Right lobe of liver (tissue), 6 donors: Measurements from ENCODE around the gene EME2. TPM values are rescaled to one million over a fixed set of nuclear protein-coding genes. Genes with fewer than 3 reads are reported as not detected.

Experiments used
- ATAC-seq, 4 donors: fragments of 200-7000 bp; cut with Tn5 transposase; one replicate each; pipeline ENCODE4 v1.9.1; 2020; ENCODE audit warnings: mild to moderate bottlenecking in 4 of 4, moderate library complexity in 4 of 4
- DNase-seq, 3 donors: peaks; one replicate each; pipeline ENCODE4 v3.0.0-alpha.2; 2020
- H3K27ac ChIP-seq, 3 donors: fragments of 200-600 bp; one replicate each; pipeline ENCODE4 v1.8.0; 2022
- H3K27me3 ChIP-seq, 2 donors: fragments of 200-600 bp; one replicate each; pipeline ENCODE4 v1.8.0; 2022
- H3K36me3 ChIP-seq, 4 donors: fragments of 200-600 bp; sonication (generic) in 1 of 4; one replicate each; pipeline versions ENCODE4 v1.5.1 to v1.8.0; 2017 to 2022; ENCODE audit warnings: control low read depth in 1 of 4
- H3K4me1 ChIP-seq, 4 donors: fragments of 200-600 bp; sonication (generic) in 1 of 4; one replicate each; pipeline versions ENCODE4 v1.5.1 to v1.8.0; 2017 to 2022; ENCODE audit warnings: control low read depth in 1 of 4
- H3K4me3 ChIP-seq, 3 donors: fragments of 200-600 bp; one replicate each; pipeline ENCODE4 v1.8.0; 2022
- H3K9me3 ChIP-seq, 4 donors: fragments of 200-600 bp; sonication (generic) in 1 of 4; one replicate each; pipeline versions ENCODE4 v1.5.1 to v1.8.0; 2017 to 2022; ENCODE audit warnings: control low read depth in 1 of 4
- POLR2A ChIP-seq: fragments of 450-650 bp; IDR thresholded peaks from one replicate; pipeline ENCODE4 v1.6.1; 2017; ENCODE audit warnings: antibody characterized with exemption, mild to moderate bottlenecking
- WGBS: methylation state at CpG from one replicate; pipeline ENCODE4 v1.1.6; 2018; ENCODE audit warnings: low coverage, low lambda C conversion rate; ENCODE audit not compliant: insufficient coverage; ENCODE audit errors: missing lambda C conversion rate; 5-methylcytosine and 5-hydroxymethylcytosine counted together
- intact Hi-C, 2 donors: fragments of 100-400 bp; cut with DNase I; formaldehyde crosslinking; loops; one replicate each; pipeline versions ENCODE4 v1.11.2 to v1.14.1; 2022
- total RNA-seq, 6 experiments: library from RNA; depleted of rRNA in 2 of 6; stranded (reverse); fragments of >200 nt in 2 of 6; fragmentation: NEBNext Ultra II Directional in 3 of 6; extraction: Animal tissue kit (Norgen Biotek cat#: 25700) in 3 of 6; gene quantifications; one replicate each; pipeline versions ENCODE4 v1.1.0 to v1.2.4, GENCODE V29; 2016 to 2023
- TF ChIP-seq, protein P1 (sequence below), 4 donors: fragments of 200-600 bp in 3 of 4; fragments of 450-650 bp in 1 of 4; IDR thresholded peaks; one replicate each; pipeline versions ENCODE4 v1.5.1 to v1.8.0; 2016 to 2022; ENCODE audit warnings: antibody characterized with exemption in 4 of 4, mild to moderate bottlenecking in 2 of 4
- donor health status: DM: no; HTN: yes; CAD: no.
- donor health status: DM: no; HTN: no; CAD: no.
- donor health status: DM: no; HTN: no; CAD: no.
- donor health status: DM: no; HTN: yes; CAD: no.
- donor health status: DM: no; HTN: yes; CAD: no.

Gene EME2
- total RNA-seq, 6 experiments from 2014 or later: 3.8 to 11.1 (median 5.0) TPM

DNA sequence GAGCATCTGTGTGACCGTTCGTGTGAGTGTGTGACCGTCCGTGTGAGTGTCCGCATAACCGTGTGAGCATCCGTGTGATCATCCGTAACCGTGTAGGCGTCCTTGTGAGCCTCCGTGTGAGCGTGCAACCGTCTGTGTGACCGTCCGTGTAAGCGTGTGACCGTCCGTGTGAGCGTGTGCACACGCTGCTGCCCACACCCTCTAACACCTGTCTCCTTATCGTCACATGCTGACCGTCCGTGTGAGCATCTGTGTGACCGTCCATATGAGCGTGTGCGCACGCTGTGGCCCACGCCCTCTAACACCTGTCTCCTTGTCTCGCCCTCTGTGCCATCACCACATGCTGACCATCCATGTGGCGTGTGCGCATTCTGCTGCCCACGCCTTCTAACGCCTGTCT, 32.4 kb upstream of the EME2 start:
- DNase-seq (no peak), ATAC-seq (no peak)
- TF ChIP-seq POLR2A: no peak
- TF ChIP-seq, protein P1, sequence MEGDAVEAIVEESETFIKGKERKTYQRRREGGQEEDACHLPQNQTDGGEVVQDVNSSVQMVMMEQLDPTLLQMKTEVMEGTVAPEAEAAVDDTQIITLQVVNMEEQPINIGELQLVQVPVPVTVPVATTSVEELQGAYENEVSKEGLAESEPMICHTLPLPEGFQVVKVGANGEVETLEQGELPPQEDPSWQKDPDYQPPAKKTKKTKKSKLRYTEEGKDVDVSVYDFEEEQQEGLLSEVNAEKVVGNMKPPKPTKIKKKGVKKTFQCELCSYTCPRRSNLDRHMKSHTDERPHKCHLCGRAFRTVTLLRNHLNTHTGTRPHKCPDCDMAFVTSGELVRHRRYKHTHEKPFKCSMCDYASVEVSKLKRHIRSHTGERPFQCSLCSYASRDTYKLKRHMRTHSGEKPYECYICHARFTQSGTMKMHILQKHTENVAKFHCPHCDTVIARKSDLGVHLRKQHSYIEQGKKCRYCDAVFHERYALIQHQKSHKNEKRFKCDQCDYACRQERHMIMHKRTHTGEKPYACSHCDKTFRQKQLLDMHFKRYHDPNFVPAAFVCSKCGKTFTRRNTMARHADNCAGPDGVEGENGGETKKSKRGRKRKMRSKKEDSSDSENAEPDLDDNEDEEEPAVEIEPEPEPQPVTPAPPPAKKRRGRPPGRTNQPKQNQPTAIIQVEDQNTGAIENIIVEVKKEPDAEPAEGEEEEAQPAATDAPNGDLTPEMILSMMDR (IDR thresholded peaks at IDR 0.05): no peak
- no peak overlapping the region for H3K4me3 ChIP-seq
- peaks cover 0 to 10% (median 3%) of the 10 kb centered on the region in 4 donors for H3K36me3 ChIP-seq
- H3K27ac ChIP-seq: no peak overlapping the region
- H3K4me1 ChIP-seq: no peaks in the 10 kb centered on the region
- 96% methylated on average over 20 of the region's 33 CpGs for WGBS
- H3K9me3 ChIP-seq: no peaks in the 10 kb centered on the region
- H3K27me3 ChIP-seq: no peaks in the 10 kb centered on the region
- intact Hi-C loops: no loop called here

DNA sequence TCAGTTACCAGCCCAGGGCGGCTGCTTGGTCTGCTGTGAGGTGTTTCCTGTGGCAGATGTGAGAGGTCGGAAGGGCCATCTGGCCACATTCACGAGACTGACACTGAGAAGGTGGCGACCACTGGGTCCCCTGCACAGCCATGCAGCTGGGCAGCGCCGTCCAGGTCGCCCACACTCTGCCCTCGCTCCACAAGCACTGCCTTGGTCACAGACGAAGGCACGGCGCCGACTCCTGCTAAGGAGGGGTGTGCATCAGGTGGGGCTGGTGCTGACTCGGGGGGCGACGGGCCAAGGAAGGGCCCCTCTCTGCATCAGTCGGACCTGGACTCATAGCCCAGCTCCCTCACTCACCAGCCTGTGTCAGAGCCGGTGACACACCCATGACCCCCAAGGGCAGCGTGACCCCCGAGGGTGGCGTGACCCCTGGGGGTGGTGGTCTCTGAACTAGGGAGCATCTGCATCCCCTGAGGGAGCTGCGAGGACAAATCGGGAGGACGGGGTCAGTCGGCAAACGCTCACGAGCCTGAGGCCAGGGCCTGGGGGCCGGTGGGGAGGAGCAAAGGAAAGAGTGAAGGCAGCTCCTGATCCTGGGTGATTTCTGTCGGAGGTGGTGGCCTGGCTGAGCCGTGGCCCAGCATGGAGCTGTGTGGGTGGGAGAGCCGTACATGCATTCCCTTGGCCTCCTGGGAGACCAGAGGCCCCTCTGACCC, 31.7 kb upstream of the EME2 start:
- WGBS: 89% methylated on average over 7 of the region's 30 CpGs
- DNase-seq (no peak), ATAC-seq (peak in 1 of 4 donors; percentile 15)
- intact Hi-C loops: no loop called here
- no peaks in the 10 kb centered on the region for H3K4me1 ChIP-seq
- no peak overlapping the region for H3K27ac ChIP-seq
- no peaks in the 10 kb centered on the region for H3K9me3 ChIP-seq
- TF ChIP-seq POLR2A: no peak
- TF ChIP-seq, protein P1 (IDR thresholded peaks at IDR 0.05): no peak
- H3K36me3 ChIP-seq: peaks cover 0 to 13% (median 3%) of the 10 kb centered on the region in 4 donors
- no peaks in the 10 kb centered on the region for H3K27me3 ChIP-seq
- no peak overlapping the region for H3K4me3 ChIP-seq

DNA sequence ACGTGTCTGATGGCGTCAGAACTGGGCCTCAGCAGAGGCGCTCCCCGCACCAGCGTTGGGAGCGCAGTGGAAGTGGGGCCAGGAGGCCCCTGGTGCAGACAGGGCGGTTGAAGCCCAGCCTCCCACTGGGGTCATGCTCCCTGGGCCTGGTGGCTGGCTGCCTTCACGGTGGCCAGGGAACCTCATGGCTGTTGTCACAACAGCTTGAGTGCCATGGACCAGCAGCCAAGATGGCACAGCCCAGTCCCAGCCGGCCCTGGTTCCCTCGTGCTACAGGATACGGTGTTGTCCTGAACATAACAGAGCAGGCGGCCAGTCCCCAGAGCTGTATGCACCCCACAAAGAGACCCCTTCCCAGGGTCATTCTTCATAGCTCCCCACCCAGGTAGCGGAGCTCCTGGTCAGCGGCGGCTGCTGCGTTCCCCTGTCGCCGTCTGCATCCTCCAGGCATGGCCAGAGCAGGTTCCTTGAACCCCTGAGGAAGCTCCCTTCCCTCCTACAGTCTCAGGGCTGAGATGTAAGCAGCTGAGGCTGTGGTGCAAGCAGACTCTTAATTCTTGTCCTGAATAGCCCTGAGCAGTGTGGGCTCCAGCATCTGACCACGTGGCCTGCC, 31.0 kb upstream of the EME2 start:
- intact Hi-C loops: no loop called here
- Histone ChIP-seq H3K4me3 (no peak overlapping the region), H3K4me1 (no peaks in the 10 kb centered on the region), H3K27me3 (no peaks in the 10 kb centered on the region), H3K27ac (no peak overlapping the region), H3K36me3 (peaks cover 0 to 13% (median 3%) of the 10 kb centered on the region in 4 donors), H3K9me3 (no peaks in the 10 kb centered on the region)
- DNase-seq: no peak
- ATAC-seq: no peak
- TF ChIP-seq, protein P1 (IDR thresholded peaks at IDR 0.05): no peak
- no peak for TF ChIP-seq POLR2A
- 80% methylated on average over 1 of the region's 19 CpGs for WGBS

DNA sequence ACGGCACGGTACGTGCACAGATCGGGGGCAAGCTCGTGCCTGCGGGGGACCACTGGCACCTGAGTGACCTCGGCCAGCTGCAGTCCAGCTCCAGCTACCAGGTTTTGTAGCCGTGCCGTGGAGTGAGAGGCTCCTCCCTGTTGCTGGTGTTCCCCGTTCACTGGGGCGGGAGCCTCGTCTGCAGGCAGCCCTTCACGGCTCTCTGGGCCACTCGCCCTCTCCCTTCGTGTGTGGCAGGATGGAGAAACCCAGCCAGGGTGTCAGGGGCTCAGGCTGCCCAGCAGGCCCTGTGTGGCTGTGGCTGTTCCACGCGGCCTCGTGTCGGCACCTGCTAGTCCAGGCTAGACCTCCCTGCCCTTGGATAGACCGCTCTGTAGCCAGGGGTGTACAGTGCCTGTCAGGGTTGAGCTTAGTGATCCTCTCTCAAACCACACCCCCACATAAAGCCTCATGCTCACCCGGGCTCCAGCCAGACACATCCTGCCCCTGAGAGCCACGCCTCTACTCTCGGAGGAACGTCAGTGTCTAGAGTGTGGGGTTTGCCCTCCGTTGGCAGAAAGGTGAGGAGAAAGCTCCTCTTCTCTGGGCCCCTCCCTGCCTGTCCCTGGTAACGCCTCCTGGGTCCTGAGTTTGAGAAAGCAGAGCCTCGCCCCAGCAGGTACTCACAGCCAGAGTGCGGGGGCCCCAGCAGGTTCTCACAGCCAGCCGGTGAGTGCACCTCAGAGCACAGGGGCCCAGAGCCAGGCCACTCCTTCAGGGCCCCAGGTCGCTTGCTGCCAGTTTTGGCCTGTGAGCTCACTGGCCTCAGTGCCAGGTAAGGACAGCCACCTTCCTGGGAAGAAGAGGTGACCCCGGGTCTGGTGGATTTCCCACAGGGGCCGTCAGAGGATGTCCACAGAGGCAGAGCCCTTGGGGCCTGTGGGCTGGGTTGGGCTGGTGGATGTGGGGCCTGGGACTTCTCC, 29.0 kb upstream of the EME2 start:
- no peak for TF ChIP-seq POLR2A
- TF ChIP-seq, protein P1 (IDR thresholded peaks at IDR 0.05): no peak
- DNase-seq (no peak), ATAC-seq (no peak)
- no peaks in the 10 kb centered on the region for H3K27me3 ChIP-seq
- no peak overlapping the region for H3K27ac ChIP-seq
- intact Hi-C loops: no loop called here
- H3K4me1 ChIP-seq: no peaks in the 10 kb centered on the region
- H3K9me3 ChIP-seq: no peaks in the 10 kb centered on the region
- no CpG with 5 or more reads among the region's 32 CpGs for WGBS
- H3K4me3 ChIP-seq: no peak overlapping the region
- H3K36me3 ChIP-seq: peaks cover 0 to 27% (median 8%) of the 10 kb centered on the region in 4 donors
